Measurements from ENCODE around the gene KIAA1328.

Gene KIAA1328

GRCh38 chr18:37188016-37188791 lies 359.3 kb downstream of the KIAA1328 start:
- no peak for DNase-seq (ENCODE audit: extremely low read depth in 1 of 2, low read depth in 1 of 2)

GRCh38 chr18:37199741-37200140 lies 370.8 kb downstream of the KIAA1328 start:
- DNase-seq (ENCODE audit: extremely low read depth in 1 of 2, low read depth in 1 of 2) = no peak

- no peak for DNase-seq (ENCODE audit: extremely low read depth in 1 of 2, low read depth in 1 of 2)
These were observed 378.4 kb downstream of the KIAA1328 start for GRCh38 chr18:37207343-37207742.

- DNase-seq (ENCODE audit: extremely low read depth in 1 of 2, low read depth in 1 of 2) = no peak
These were observed 381.9 kb downstream of the KIAA1328 start for GRCh38 chr18:37210781-37211180.

GRCh38 chr18:37218022-37218590 lies 389.2 kb downstream of the KIAA1328 start:
- DNase-seq (ENCODE audit: extremely low read depth in 1 of 2, low read depth in 1 of 2) = no peak

GRCh38 chr18:37219257-37219656 lies 390.3 kb downstream of the KIAA1328 start:
- no peak for DNase-seq (ENCODE audit: extremely low read depth in 1 of 2, low read depth in 1 of 2)

- no peak for DNase-seq (ENCODE audit: extremely low read depth in 1 of 2, low read depth in 1 of 2)
These were observed 393.5 kb downstream of the KIAA1328 start for GRCh38 chr18:37222354-37222998.

- DNase-seq (ENCODE audit: extremely low read depth in 1 of 2, low read depth in 1 of 2) = no peak
These were observed 394.1 kb downstream of the KIAA1328 start for GRCh38 chr18:37222999-37223378.

- no peak for DNase-seq (ENCODE audit: extremely low read depth in 1 of 2, low read depth in 1 of 2)
These were observed 396.4 kb downstream of the KIAA1328 start for GRCh38 chr18:37225279-37225678.

- DNase-seq (ENCODE audit: extremely low read depth in 1 of 2, low read depth in 1 of 2) = no peak
These were observed 401.8 kb downstream of the KIAA1328 start for GRCh38 chr18:37230768-37231167.

GRCh38 chr18:37231251-37231650 lies 402.3 kb downstream of the KIAA1328 start:
- no peak for DNase-seq (ENCODE audit: extremely low read depth in 1 of 2, low read depth in 1 of 2)

- DNase-seq (ENCODE audit: extremely low read depth in 1 of 2, low read depth in 1 of 2) = no peak
These were observed 406.7 kb downstream of the KIAA1328 start for GRCh38 chr18:37235583-37235982.

- no peak for DNase-seq (ENCODE audit: extremely low read depth in 1 of 2, low read depth in 1 of 2)
These were observed 409.6 kb downstream of the KIAA1328 start for GRCh38 chr18:37238282-37239108.

GRCh38 chr18:37242091-37242490 lies 413.2 kb downstream of the KIAA1328 start:
- no peak for DNase-seq (ENCODE audit: extremely low read depth in 1 of 2, low read depth in 1 of 2)

- DNase-seq (ENCODE audit: extremely low read depth in 1 of 2, low read depth in 1 of 2) = no peak
These were observed 414.1 kb downstream of the KIAA1328 start for GRCh38 chr18:37242826-37243560.

- DNase-seq (ENCODE audit: extremely low read depth in 1 of 2, low read depth in 1 of 2) = no peak
These were observed 414.8 kb downstream of the KIAA1328 start for GRCh38 chr18:37243741-37244140.

- DNase-seq (ENCODE audit: extremely low read depth in 1 of 2, low read depth in 1 of 2) = no peak
These were observed 415.7 kb downstream of the KIAA1328 start for GRCh38 chr18:37244618-37245017.

GRCh38 chr18:37246779-37247340 lies 417.9 kb downstream of the KIAA1328 start:
- no peak for DNase-seq (ENCODE audit: extremely low read depth in 1 of 2, low read depth in 1 of 2)

GRCh38 chr18:37247497-37248161 lies 418.7 kb downstream of the KIAA1328 start:
- no peak for DNase-seq (ENCODE audit: extremely low read depth in 1 of 2, low read depth in 1 of 2)

GRCh38 chr18:37248281-37248680 lies 419.4 kb downstream of the KIAA1328 start:
- no peak for DNase-seq (ENCODE audit: extremely low read depth in 1 of 2, low read depth in 1 of 2)

Data from stimulated activated CD8-positive, alpha-beta memory T cell treated with anti-CD3 and anti-CD28 coated beads, Interleukin-7, amount 100 ng/mL, for 48 hours (primary cell).